WTC11 (cell line): ENCODE data around the gene CTAGE1.

Experiments used
- ATF1 ChIP-seq: sonication (generic); formaldehyde crosslinking; IDR thresholded peaks from 2 replicates; pipeline ENCODE4 v1.8.1; 2023; ENCODE audit warnings: mild to moderate bottlenecking, moderate library complexity, missing genetic modification reagents
- CTCF ChIP-seq: fragments of 200-600 bp; IDR thresholded peaks from 2 replicates; pipeline ENCODE4 v1.8.0; 2022; ENCODE audit warnings: antibody characterized with exemption
- JUN ChIP-seq: sonication (generic); formaldehyde crosslinking; IDR thresholded peaks from 2 replicates; pipeline ENCODE4 v1.8.0; 2023; ENCODE audit warnings: mild to moderate bottlenecking, missing genetic modification reagents
- USF2 ChIP-seq: sonication (generic); formaldehyde crosslinking; IDR thresholded peaks from 2 replicates; pipeline ENCODE4 v1.8.1; 2023; ENCODE audit warnings: mild to moderate bottlenecking, missing genetic modification reagents, moderate library complexity

- TF ChIP-seq USF2 (CRISPR knock-in tag) = no peak
- no peak for TF ChIP-seq ATF1 (CRISPR knock-in tag)
- TF ChIP-seq CTCF = no peak
- TF ChIP-seq JUN (CRISPR knock-in tag) = no peak
Observed at GRCh38 chr18:22420652-22421051, 2.9 kb upstream of the CTAGE1 start.
